ENCODE measurements around the gene KRT32. TPM values are rescaled to one million over a fixed set of nuclear protein-coding genes. Genes with fewer than 3 reads are reported as not detected.

KRT32 gene
- total RNA-seq, 1 experiment from 2014 or later: not detected

DNA sequence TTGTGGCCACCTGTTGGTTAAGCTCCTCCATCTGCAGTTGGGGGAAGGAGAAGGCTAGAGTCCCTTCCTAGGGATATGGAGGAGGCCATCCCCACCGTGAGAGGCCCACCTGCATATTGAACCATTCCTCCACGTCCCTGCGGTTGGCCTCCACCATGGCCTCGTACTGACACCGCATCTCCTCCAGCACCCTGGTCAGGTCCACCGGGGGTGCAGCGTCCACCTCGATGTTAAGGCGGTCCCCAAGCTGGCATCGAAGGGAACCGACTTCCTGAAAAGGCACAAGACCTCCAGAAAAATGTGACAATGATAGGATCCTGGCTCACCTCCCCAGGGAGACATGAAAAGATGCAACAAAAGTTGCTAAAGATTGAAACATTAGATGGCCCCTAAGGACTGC lies 3.0 kb downstream of the KRT32 start:
- Histone ChIP-seq H3K27me3 (ENCODE audit: low read length) (no peaks in the 10 kb centered on the region), H3K4me1 (ENCODE audit: low read length) (no peaks in the 10 kb centered on the region), H2AFZ (ENCODE audit: low read length) (no peak overlapping the region), H3K27ac (ENCODE audit: low read length) (no peak overlapping the region), H3K4me2 (ENCODE audit: low read depth, low read length, poor library complexity, severe bottlenecking) (no peak overlapping the region), H3K9me2 (replicated peaks; ENCODE audit: insufficient read depth, low read length) (no peaks in the 10 kb centered on the region), H3K9me3 (ENCODE audit: low read length) (no peaks in the 10 kb centered on the region), H3K79me2 (ENCODE audit: low read length) (no peaks in the 10 kb centered on the region), H4K20me1 (ENCODE audit: insufficient read depth, low read depth, low read length) (no peaks in the 10 kb centered on the region), H3K36me3 (ENCODE audit: insufficient read depth, low read length) (no peaks in the 10 kb centered on the region), H3K9ac (ENCODE audit: low read length) (no peak overlapping the region), H3K4me3 (ENCODE audit: low read length) (no peak overlapping the region)
- DNase-seq: no peak

DNA sequence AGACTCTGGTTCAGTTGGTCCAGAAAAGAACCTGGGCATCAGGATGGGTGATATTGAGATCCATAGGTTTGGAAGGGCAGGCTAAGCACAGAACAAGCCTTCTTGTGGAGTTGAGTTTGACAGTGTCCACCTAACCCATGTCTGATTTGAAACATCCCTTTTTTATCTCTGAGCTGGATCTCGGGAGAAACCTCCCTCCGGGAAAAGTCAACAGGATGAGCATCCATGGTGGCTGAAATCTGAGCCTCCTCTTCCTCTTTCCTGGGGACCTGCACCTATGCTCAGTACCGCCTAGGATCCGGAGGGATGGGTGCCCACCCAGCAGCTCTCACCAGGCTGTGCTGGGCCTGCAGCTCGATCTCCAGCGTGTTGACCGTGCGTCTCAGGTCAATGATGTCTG lies 3.4 kb downstream of the KRT32 start:
- Histone ChIP-seq H3K27ac (ENCODE audit: low read length) (no peak overlapping the region), H2AFZ (ENCODE audit: low read length) (no peak overlapping the region), H3K4me3 (ENCODE audit: low read length) (no peak overlapping the region), H4K20me1 (ENCODE audit: insufficient read depth, low read depth, low read length) (no peaks in the 10 kb centered on the region), H3K27me3 (ENCODE audit: low read length) (no peaks in the 10 kb centered on the region), H3K9ac (ENCODE audit: low read length) (no peak overlapping the region), H3K9me3 (ENCODE audit: low read length) (no peaks in the 10 kb centered on the region), H3K9me2 (replicated peaks; ENCODE audit: insufficient read depth, low read length) (no peaks in the 10 kb centered on the region), H3K36me3 (ENCODE audit: insufficient read depth, low read length) (no peaks in the 10 kb centered on the region), H3K4me2 (ENCODE audit: low read depth, low read length, poor library complexity, severe bottlenecking) (no peak overlapping the region), H3K79me2 (ENCODE audit: low read length) (no peaks in the 10 kb centered on the region), H3K4me1 (ENCODE audit: low read length) (no peaks in the 10 kb centered on the region)
- DNase-seq: no peak

DNA sequence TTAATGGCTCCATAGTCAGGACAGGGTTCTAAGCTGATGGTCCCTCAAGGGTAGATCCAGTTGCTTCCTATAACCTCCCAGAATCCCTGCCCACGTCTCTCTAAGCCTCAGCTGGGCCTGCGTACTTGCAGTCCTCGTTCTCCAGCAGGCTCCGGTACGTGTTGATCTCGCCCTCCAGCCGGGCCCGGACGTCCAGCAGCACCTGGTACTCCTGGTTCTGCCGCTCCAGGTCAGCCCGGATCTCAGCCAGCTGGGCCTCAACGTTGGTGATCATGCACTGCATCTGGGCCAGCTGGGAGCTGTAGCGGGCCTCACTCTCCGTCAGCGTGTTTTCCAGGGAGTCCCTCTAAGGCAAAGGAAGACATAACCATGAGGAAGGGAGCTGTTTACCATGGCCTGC lies 4.5 kb downstream of the KRT32 start:
- DNase-seq: no peak
- Histone ChIP-seq H3K27ac (ENCODE audit: low read length) (no peak overlapping the region), H3K36me3 (ENCODE audit: insufficient read depth, low read length) (no peaks in the 10 kb centered on the region), H3K9me3 (ENCODE audit: low read length) (no peaks in the 10 kb centered on the region), H3K4me2 (ENCODE audit: low read depth, low read length, poor library complexity, severe bottlenecking) (no peak overlapping the region), H3K9ac (ENCODE audit: low read length) (no peak overlapping the region), H3K9me2 (replicated peaks; ENCODE audit: insufficient read depth, low read length) (no peaks in the 10 kb centered on the region), H3K27me3 (ENCODE audit: low read length) (no peaks in the 10 kb centered on the region), H4K20me1 (ENCODE audit: insufficient read depth, low read depth, low read length) (no peaks in the 10 kb centered on the region), H3K4me1 (ENCODE audit: low read length) (no peaks in the 10 kb centered on the region), H2AFZ (ENCODE audit: low read length) (no peak overlapping the region), H3K79me2 (ENCODE audit: low read length) (no peaks in the 10 kb centered on the region), H3K4me3 (ENCODE audit: low read length) (no peak overlapping the region)

DNA sequence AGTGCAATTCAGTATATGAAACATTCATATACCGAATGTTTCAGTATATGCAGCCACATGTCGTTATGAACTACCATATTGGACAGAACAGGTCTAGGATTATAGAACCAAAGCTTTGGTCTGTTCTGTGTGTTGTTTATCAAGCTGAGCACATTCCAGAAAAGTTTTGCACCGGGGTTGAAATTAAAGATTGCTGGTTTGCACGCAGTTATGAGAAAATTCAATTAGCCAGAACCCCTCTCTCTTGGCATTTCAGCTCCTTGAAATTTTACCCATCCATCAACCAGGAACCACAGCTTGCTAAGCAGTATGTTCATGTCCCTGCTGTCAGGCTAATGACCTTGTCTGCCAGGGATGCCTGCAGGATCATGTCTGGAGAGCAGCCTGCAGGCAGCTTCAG lies 9.5 kb downstream of the KRT32 start:
- Histone ChIP-seq H3K4me3 (ENCODE audit: low read length) (no peak overlapping the region), H3K27ac (ENCODE audit: low read length) (no peak overlapping the region), H4K20me1 (ENCODE audit: insufficient read depth, low read depth, low read length) (no peaks in the 10 kb centered on the region), H3K36me3 (ENCODE audit: insufficient read depth, low read length) (no peaks in the 10 kb centered on the region), H3K4me1 (ENCODE audit: low read length) (no peaks in the 10 kb centered on the region), H3K9ac (ENCODE audit: low read length) (no peak overlapping the region), H3K9me2 (replicated peaks; ENCODE audit: insufficient read depth, low read length) (no peaks in the 10 kb centered on the region), H2AFZ (ENCODE audit: low read length) (no peak overlapping the region), H3K9me3 (ENCODE audit: low read length) (no peaks in the 10 kb centered on the region), H3K27me3 (ENCODE audit: low read length) (no peaks in the 10 kb centered on the region), H3K79me2 (ENCODE audit: low read length) (no peaks in the 10 kb centered on the region), H3K4me2 (ENCODE audit: low read depth, low read length, poor library complexity, severe bottlenecking) (no peak overlapping the region)
- no peak for DNase-seq

DNA sequence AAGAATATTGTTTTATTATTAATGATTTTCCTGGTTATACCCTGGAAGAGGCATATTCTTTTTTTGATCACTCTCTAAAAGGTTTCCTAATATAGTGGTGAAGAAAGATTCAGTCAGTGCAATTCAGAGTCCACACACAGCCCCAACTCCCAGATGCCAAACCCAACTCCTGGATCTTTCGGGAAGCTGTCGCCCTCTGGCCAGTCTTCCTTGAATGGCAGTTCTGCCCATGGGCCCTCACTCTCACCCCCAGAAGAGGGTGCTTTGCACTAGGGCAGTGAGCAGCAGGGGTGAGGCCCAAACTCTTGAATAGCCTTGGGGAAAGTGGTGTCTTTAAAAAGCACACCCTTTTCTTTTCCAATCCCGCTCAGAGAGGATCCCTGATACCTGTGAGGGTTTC lies 11.0 kb downstream of the KRT32 start:
- H3K9ac ChIP-seq (ENCODE audit: low read length): no peak overlapping the region
- no peak overlapping the region for H2AFZ ChIP-seq (ENCODE audit: low read length)
- no peaks in the 10 kb centered on the region for H3K27me3 ChIP-seq (ENCODE audit: low read length)
- H3K27ac ChIP-seq (ENCODE audit: low read length): no peak overlapping the region
- H3K9me2 ChIP-seq (replicated peaks; ENCODE audit: insufficient read depth, low read length): no peaks in the 10 kb centered on the region
- no peak overlapping the region for H3K4me3 ChIP-seq (ENCODE audit: low read length)
- H3K4me1 ChIP-seq (ENCODE audit: low read length): no peaks in the 10 kb centered on the region
- H3K9me3 ChIP-seq (ENCODE audit: low read length): no peaks in the 10 kb centered on the region
- no peak overlapping the region for H3K4me2 ChIP-seq (ENCODE audit: low read depth, low read length, poor library complexity, severe bottlenecking)
- H3K36me3 ChIP-seq (ENCODE audit: insufficient read depth, low read length): no peaks in the 10 kb centered on the region
- H4K20me1 ChIP-seq (ENCODE audit: insufficient read depth, low read depth, low read length): no peaks in the 10 kb centered on the region
- DNase-seq: no peak
- H3K79me2 ChIP-seq (ENCODE audit: low read length): no peaks in the 10 kb centered on the region

DNA sequence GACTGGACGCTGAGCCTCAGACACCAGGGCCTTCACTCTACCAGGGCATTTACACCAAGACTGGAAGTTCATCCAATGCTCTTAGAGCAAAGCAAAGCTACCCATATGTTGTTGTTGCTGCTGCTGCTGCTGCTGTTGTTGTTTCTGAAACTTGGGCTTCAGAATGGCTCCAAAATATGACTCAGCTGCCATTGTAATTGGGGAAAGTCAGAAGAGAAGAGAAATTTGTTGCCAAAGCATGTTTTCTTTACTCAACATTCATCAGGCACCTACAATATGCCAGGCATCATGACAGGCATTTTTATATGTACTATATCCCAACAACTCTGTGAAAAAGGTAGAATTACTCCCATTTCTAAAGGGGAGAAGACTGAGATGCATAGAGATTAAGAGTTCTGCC lies 11.9 kb downstream of the KRT32 start:
- Histone ChIP-seq H3K9me3 (ENCODE audit: low read length) (no peaks in the 10 kb centered on the region), H3K4me2 (ENCODE audit: low read depth, low read length, poor library complexity, severe bottlenecking) (no peak overlapping the region), H3K9me2 (replicated peaks; ENCODE audit: insufficient read depth, low read length) (no peaks in the 10 kb centered on the region), H3K36me3 (ENCODE audit: insufficient read depth, low read length) (no peaks in the 10 kb centered on the region), H3K27me3 (ENCODE audit: low read length) (no peaks in the 10 kb centered on the region), H3K4me3 (ENCODE audit: low read length) (no peak overlapping the region), H2AFZ (ENCODE audit: low read length) (no peak overlapping the region), H3K27ac (ENCODE audit: low read length) (no peak overlapping the region), H3K9ac (ENCODE audit: low read length) (no peak overlapping the region), H3K79me2 (ENCODE audit: low read length) (no peaks in the 10 kb centered on the region), H3K4me1 (ENCODE audit: low read length) (no peaks in the 10 kb centered on the region), H4K20me1 (ENCODE audit: insufficient read depth, low read depth, low read length) (no peaks in the 10 kb centered on the region)
- DNase-seq: no peak

DNA sequence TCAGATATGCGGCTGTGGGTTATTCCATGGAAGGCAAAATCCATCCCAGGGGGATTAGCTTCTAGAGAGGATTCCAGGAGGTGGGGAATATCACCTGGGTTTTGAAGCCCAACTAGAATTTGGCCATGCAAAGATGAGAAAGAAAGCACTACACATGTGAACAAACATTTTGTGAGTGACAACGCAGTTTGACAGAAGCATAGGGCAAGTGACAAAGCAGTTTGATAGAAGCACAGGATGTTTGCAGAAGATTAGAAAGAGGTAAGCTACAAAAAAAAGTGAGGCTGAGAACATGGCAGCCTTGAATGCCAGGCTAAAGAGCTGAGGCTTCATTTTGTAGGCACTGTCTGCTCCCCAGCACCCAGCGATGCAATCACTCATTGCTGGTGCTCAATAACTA lies 14.1 kb downstream of the KRT32 start:
- H3K79me2 ChIP-seq (ENCODE audit: low read length): no peaks in the 10 kb centered on the region
- H3K27me3 ChIP-seq (ENCODE audit: low read length): no peaks in the 10 kb centered on the region
- H3K4me3 ChIP-seq (ENCODE audit: low read length): no peak overlapping the region
- no peaks in the 10 kb centered on the region for H3K9me2 ChIP-seq (replicated peaks; ENCODE audit: insufficient read depth, low read length)
- no peak overlapping the region for H2AFZ ChIP-seq (ENCODE audit: low read length)
- DNase-seq: no peak
- H3K4me1 ChIP-seq (ENCODE audit: low read length): no peaks in the 10 kb centered on the region
- no peak overlapping the region for H3K9ac ChIP-seq (ENCODE audit: low read length)
- H3K9me3 ChIP-seq (ENCODE audit: low read length): no peaks in the 10 kb centered on the region
- H3K36me3 ChIP-seq (ENCODE audit: insufficient read depth, low read length): no peaks in the 10 kb centered on the region
- H3K4me2 ChIP-seq (ENCODE audit: low read depth, low read length, poor library complexity, severe bottlenecking): no peak overlapping the region
- H3K27ac ChIP-seq (ENCODE audit: low read length): no peak overlapping the region
- no peaks in the 10 kb centered on the region for H4K20me1 ChIP-seq (ENCODE audit: insufficient read depth, low read depth, low read length)

DNA sequence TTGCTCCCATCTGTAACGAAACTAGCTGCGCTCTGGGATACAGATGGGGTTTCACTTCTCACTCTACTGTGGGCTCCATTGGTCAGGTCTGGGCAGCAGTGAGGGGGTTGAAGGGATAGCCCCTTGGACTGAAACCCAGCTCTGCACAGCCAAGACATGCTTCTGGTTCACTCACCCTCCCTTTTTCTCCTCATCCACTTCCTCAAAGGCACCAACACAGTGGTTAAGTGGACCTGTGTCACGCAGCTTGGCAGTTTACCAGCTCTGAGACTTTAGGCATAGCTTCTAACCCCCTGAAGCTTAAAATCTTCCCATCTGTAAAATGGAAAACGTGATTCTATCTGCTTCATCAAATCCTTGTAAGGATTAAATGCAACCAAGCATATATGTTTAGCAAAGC lies 14.9 kb downstream of the KRT32 start:
- no peaks in the 10 kb centered on the region for H3K36me3 ChIP-seq (ENCODE audit: insufficient read depth, low read length)
- no peak overlapping the region for H3K4me2 ChIP-seq (ENCODE audit: low read depth, low read length, poor library complexity, severe bottlenecking)
- H4K20me1 ChIP-seq (ENCODE audit: insufficient read depth, low read depth, low read length): no peaks in the 10 kb centered on the region
- H3K27ac ChIP-seq (ENCODE audit: low read length): no peak overlapping the region
- DNase-seq: no peak
- no peak overlapping the region for H3K9ac ChIP-seq (ENCODE audit: low read length)
- H3K9me3 ChIP-seq (ENCODE audit: low read length): no peaks in the 10 kb centered on the region
- H3K79me2 ChIP-seq (ENCODE audit: low read length): no peaks in the 10 kb centered on the region
- H3K27me3 ChIP-seq (ENCODE audit: low read length): no peaks in the 10 kb centered on the region
- no peak overlapping the region for H2AFZ ChIP-seq (ENCODE audit: low read length)
- H3K9me2 ChIP-seq (replicated peaks; ENCODE audit: insufficient read depth, low read length): no peaks in the 10 kb centered on the region
- no peaks in the 10 kb centered on the region for H3K4me1 ChIP-seq (ENCODE audit: low read length)
- H3K4me3 ChIP-seq (ENCODE audit: low read length): no peak overlapping the region

DNA sequence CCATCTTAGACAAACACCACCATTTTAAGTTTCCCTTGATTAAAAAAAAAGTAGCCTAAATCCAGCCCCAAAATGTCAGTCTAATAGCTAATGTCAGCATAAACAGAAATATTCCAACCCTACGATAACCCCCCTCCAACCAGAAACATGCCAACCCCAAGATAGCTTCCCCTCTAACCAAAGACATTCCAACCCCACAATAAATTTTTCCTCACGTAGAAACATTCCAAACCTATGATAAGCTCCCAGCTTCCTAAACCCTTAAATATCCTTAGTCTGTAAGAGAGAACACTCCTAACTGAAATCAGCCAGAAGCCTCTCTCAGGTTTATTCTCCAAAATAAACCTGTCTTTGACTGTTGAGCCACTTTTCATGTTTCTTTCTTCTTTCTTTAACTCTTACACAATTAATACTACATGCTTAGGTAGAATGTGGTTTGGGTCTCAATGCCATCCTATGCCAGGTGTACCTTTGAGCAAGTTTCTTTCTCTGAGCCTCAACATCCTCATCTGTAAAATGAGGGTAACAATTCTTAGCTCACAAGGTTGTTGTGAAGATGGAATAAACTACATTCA lies 15.9 kb downstream of the KRT32 start:
- Histone ChIP-seq H3K4me3 (ENCODE audit: low read length) (no peak overlapping the region), H4K20me1 (ENCODE audit: insufficient read depth, low read depth, low read length) (no peaks in the 10 kb centered on the region), H3K4me2 (ENCODE audit: low read depth, low read length, poor library complexity, severe bottlenecking) (no peak overlapping the region), H3K9ac (ENCODE audit: low read length) (no peak overlapping the region), H3K27ac (ENCODE audit: low read length) (no peak overlapping the region), H3K36me3 (ENCODE audit: insufficient read depth, low read length) (no peaks in the 10 kb centered on the region), H3K27me3 (ENCODE audit: low read length) (no peaks in the 10 kb centered on the region), H3K4me1 (ENCODE audit: low read length) (no peaks in the 10 kb centered on the region), H3K9me2 (replicated peaks; ENCODE audit: insufficient read depth, low read length) (no peaks in the 10 kb centered on the region), H2AFZ (ENCODE audit: low read length) (no peak overlapping the region), H3K9me3 (ENCODE audit: low read length) (no peaks in the 10 kb centered on the region), H3K79me2 (ENCODE audit: low read length) (no peaks in the 10 kb centered on the region)
- no peak for DNase-seq

All from Karpas-422 (cell line).